A204.1 (cell line): Measurements from ENCODE around the gene DNAH3.
A peak's percentile ranks its signal among the peaks of the same experiment; 100 is the strongest.
"Not testable (repeated sequence)": the region's sequence is repeated elsewhere in the genome, so short reads cannot be mapped to it uniquely, and the experiment has no call there.

Source experiments
- FAIRE-seq: peaks from 2 replicates; lab custom pipeline; 2012; peaks lifted over from hg19 to GRCh38; lab: Jason Lieb, UNC

The DNAH3 gene

DNA sequence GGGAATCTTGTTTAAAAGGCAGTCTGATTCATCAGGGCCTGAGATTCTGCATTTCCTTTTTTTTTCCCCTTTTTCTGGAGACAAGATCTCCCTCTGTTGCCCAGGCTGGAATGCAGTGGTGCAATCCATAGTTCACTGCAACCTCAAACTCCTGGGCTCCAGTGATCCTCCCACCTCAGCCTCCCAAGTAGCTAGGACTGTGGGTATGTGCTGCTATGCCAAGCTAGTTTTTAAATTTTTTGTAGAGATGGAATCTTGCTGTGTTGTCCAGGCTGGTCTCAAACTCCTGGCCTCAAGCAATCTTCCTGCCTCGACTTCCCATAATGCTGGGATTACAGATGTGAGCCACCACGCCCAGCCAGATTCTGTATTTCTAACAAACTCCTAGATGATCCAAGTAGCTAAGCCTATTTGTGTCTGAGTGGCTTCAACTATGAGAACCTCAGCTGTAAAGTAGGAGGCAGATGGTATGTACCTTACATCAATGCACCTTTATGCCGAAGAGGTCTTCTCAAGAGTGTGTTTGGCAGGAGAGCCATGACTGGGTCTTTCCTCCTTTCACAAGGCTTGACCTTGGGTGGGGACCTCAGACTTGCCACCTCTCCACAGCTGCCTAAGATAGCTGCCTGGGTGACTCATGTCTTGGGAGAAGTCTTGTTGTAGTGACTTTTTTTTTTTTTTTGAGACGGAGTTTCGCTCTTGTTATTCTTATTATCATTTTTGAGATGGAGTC, 18.8 kb upstream of the DNAH3 start:
- FAIRE-seq: no peak

- FAIRE-seq: no peak
Observed at GRCh38 chr16:21167929-21168602, 17.4 kb upstream of the DNAH3 start.

DNA sequence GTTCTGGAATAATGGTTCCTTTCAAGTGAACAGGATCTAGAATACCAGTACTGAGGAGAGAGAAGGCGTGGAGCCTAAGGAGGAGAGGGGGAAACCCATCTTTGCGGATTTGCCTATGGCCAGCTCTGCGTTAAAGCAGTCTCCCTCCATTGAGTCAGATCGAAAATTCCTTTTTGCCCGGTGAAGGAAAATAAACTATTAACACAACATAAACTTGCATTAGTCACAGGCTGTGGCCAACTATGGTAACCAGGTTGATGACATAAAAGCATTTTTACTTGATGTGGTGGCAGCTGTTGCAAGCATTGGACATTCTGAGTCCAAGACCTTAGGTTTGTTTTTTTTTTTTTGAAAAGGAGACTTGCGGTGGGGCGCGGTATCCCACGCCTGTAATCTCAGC, 16.7 kb upstream of the DNAH3 start:
- FAIRE-seq: no peak

DNA sequence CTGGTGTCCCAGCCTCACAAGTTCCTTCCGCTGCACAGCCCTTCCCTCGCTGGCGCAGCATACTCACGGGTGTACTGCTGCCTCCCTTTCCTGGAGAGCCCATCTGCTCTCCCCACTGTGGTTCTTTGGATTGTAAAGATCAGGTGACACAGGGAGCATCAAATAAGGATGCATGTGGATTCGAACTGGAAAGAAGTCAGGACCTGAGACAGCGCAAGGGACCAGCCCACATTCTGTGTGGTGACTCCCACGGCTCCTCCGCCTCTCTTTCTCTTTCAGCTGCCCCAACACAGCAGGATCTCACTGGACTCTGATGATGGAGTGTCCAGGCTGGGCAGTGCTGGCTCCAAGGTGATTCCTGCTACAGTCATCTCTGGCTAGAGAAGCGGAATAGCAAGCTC, 15.9 kb upstream of the DNAH3 start:
- FAIRE-seq: no peak

DNA sequence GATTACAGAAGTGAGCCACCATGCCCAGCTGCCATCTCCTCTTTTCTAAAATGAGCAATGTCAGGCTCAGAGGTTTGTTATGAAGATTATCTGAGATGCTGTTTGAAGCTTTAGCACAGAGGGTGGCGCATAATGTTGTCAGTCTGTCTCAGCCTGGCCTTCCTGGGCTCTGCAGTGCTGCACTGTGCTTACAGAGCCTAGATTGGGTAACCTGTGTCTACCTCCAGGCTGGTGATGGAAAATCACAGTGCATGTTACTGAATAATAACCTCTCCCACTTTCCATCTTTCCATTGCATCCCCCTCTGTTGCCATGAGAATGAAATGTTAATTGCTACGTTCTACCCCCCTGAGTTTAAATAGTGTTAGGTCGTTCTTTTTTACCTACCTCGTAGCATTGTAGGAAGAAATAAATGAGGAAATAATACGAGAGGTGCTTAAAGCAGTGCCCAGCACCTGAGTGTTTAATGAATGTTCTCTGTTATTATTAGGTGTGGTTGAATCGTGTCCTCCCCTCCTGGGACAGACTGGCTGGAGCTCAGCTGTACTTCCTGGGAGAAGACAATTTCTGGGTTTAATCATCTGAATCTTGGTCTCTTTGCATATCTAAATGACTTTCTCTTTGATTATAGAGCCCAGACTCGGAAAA, 14.0 kb upstream of the DNAH3 start:
- FAIRE-seq: no peak

GRCh38 chr16:21163576-21163975, 12.9 kb upstream of the DNAH3 start:
- no peak for FAIRE-seq

GRCh38 chr16:21162661-21163151, 12.1 kb upstream of the DNAH3 start:
- no peak for FAIRE-seq

DNA sequence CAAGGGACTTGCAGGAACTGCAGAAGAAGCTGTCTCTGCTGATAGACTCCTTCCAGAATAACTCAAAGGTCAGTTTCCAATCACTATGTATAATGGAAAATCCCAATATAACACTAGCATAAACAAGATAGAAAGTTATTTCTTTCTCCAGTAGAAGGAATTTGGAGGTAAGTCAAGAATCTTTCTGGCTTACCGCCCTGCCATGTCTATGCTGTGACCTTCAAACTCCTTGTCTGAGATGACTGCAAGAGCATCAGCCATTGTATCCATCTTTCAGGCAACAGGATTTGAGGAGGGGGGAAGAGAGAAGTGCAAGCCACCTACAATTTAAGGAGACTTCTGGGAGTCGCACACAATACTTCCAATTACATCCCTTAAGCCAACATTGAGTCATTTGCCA, 10.6 kb upstream of the DNAH3 start:
- FAIRE-seq: no peak

GRCh38 chr16:21160276-21160675, 9.6 kb upstream of the DNAH3 start:
- no peak for FAIRE-seq

- FAIRE-seq: no peak
Observed at GRCh38 chr16:21159281-21159951, 8.8 kb upstream of the DNAH3 start.

- FAIRE-seq: no peak
Observed at GRCh38 chr16:21158208-21159110, 7.8 kb upstream of the DNAH3 start, which contains the start of gene LDAF1. Gene LDAF1 (plus strand): TSS chr16:21158674. CDS start chr16:21161183, 2,509 bp downstream.

- no peak for FAIRE-seq
Observed at GRCh38 chr16:21157632-21158031, 7.0 kb upstream of the DNAH3 start.

DNA sequence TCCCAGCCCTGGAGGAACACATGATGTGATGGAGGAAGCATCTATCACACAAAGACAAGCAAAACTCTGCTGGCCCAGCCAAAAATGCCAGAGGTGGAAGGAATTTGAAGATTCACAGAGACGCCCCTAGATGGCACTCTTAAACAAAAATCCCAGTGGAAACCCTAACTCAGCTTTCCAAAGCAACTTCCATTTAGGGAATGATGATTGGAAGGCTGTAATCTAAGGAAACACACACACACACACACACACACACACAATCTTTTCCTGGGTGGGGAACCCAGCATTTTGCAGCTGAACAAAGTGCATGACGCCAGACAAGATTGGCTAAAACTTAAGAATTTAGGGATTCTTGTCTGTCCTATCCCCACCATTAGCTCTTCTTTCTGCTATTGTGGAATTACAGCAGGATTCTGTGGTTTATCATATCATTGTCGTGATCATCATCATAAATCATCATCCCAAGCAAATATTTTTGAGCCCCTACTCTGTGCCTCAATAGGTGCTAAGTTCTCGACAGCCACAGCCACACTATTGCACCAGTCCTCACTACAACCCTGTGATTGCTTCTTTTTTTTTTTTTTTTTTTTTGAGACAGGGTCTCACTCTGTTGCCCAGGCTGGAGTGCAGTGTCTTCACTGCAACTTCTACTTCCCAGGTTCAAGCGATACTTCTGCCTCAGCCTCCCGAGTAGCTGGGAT, 6.3 kb upstream of the DNAH3 start:
- FAIRE-seq: peak; percentile 46

GRCh38 chr16:21156011-21156410, 5.4 kb upstream of the DNAH3 start:
- FAIRE-seq: not testable (repeated sequence)

DNA sequence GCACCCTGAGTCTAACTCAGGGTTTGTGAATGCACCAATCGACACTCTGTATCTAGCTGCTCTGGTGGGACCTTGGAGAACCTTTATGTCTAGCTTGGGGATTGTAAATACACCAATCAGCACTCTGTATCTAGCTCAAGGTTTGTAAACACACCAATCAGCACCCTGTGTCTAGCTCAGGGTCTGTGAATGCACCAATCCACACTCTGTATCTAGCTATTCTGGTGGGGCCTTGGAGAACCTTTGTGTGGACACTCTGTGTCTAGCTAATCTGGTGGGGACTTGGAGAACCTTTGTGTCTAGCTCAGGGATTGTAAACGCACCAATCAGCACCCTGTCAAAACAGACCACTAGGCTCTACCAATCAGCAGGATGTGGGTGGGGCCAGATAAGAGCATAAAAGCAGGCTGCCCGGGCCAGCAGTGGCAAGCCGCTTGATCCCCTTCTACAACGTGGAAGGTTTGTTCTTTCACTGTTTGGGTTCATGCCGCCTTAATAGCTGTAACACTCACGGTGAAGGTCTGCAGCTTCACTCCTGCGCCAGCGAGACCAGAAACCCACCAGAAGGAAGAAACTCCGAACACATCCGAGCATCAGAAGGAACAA, 2.6 kb upstream of the DNAH3 start:
- FAIRE-seq: not testable (repeated sequence)

- not testable (repeated sequence) for FAIRE-seq
Observed at GRCh38 chr16:21152160-21153030, 1.7 kb upstream of the DNAH3 start.

GRCh38 chr16:21145738-21146137, 4.9 kb downstream of the DNAH3 start:
- no peak for FAIRE-seq

GRCh38 chr16:21134053-21134452, 16.6 kb downstream of the DNAH3 start:
- FAIRE-seq: no peak

DNA sequence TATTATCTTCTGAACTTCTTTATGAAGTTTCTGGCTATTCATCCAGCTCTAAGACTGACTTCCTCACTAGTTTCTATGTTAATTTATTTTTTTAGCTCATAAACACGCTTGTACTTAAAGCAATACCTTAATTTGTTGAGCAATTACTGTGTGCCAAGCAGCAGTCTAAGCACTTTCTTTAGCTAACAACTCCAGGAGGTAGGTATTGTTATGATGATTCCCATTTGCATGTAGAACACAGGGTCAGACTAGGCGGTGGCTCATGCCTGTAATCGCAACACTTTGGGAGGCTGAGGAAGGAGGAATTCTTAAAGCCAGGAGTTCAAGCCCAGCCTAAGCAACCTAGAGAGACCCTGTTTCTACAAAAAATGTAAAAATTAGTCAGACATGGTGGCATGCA, 19.8 kb downstream of the DNAH3 start:
- FAIRE-seq: no peak
